Peyer's patch (tissue), 4 donors: ENCODE results near the gene DENND4B. TPM values are rescaled to one million over a fixed set of nuclear protein-coding genes. Genes with fewer than 3 reads are reported as not detected.
A peak's percentile ranks its signal among the peaks of the same experiment; 100 is the strongest.

Source experiments
- DNase-seq, 3 donors: peaks; one replicate each; pipeline ENCODE4 v3.0.0-alpha.2; 2017 to 2019
- H3K27ac ChIP-seq, 4 donors: fragments of 200-600 bp; sonication (generic); one replicate each; pipeline ENCODE4 v1.5.1; 2016 to 2019
- H3K27me3 ChIP-seq, 2 donors: fragments of 200-600 bp; sonication (generic); one replicate each; pipeline ENCODE4 v1.5.1; 2019
- H3K36me3 ChIP-seq, 3 donors: fragments of 200-600 bp; sonication (generic); one replicate each; pipeline ENCODE4 v1.5.1; 2016 to 2019
- H3K4me1 ChIP-seq, 4 donors: fragments of 200-600 bp; sonication (generic); one replicate each; pipeline ENCODE4 v1.5.1; 2016 to 2019
- H3K4me3 ChIP-seq, 4 donors: fragments of 200-600 bp; sonication (generic); 1 replicate in 3 of 4; 2 replicates in 1 of 4; pipeline ENCODE4 v1.5.1; 2016 to 2019; ENCODE audit warnings: mild to moderate bottlenecking in 1 of 4
- H3K9me3 ChIP-seq, 4 donors: fragments of 200-600 bp; sonication (generic); one replicate each; pipeline ENCODE4 v1.5.1; 2016 to 2019; ENCODE audit warnings: mild to moderate bottlenecking in 1 of 4
- POLR2A ChIP-seq, 2 donors: fragments of 450-650 bp; IDR thresholded peaks; one replicate each; pipeline ENCODE4 v1.5.1; 2017; ENCODE audit warnings: antibody characterized with exemption in 2 of 2, mild to moderate bottlenecking in 2 of 2, moderate library complexity in 2 of 2
- total RNA-seq, 4 donors: library from RNA; depleted of rRNA; stranded (reverse); fragments of >200 nt; gene quantifications; one replicate each; pipeline ENCODE4 v1.1.0, GENCODE V29; 2016
- TF ChIP-seq, protein P1 (sequence below), 6 experiments: fragments of 450-650 bp in 4 of 6; fragments of 200-600 bp in 2 of 6; sonication (generic) in 1 of 6; IDR thresholded peaks; one replicate each; pipeline ENCODE4 v1.5.1; 2017 to 2019; ENCODE audit warnings: antibody characterized with exemption in 6 of 6, mild to moderate bottlenecking in 3 of 6, moderate library complexity in 1 of 6

Gene DENND4B
- total RNA-seq, 4 donors from 2014 or later, result 48.2 to 130 (median 91.6) TPM

DNA sequence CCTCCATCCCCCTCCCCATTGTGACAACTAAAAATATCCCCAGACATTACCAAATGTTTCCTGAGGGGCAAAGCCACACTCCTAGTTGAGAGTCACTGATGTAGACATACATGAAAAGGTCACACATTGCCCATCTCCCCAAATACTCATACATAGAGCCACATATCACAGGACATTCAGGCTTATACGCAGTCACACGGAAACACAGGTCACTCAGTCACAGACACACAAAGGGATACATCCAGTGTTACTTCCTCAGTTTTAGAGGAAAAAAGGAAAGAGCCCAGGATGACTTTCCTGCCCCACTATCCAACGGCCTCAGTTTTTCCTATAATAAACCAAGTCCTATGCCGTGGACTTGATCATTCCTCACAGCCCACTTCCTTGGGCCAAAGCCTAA lies 14.9 kb upstream of the DENND4B start:
- H3K27me3 ChIP-seq, result no peaks in the 10 kb centered on the region
- no peak for TF ChIP-seq POLR2A (IDR thresholded peaks at IDR 0.05)
- TF ChIP-seq, protein P1, sequence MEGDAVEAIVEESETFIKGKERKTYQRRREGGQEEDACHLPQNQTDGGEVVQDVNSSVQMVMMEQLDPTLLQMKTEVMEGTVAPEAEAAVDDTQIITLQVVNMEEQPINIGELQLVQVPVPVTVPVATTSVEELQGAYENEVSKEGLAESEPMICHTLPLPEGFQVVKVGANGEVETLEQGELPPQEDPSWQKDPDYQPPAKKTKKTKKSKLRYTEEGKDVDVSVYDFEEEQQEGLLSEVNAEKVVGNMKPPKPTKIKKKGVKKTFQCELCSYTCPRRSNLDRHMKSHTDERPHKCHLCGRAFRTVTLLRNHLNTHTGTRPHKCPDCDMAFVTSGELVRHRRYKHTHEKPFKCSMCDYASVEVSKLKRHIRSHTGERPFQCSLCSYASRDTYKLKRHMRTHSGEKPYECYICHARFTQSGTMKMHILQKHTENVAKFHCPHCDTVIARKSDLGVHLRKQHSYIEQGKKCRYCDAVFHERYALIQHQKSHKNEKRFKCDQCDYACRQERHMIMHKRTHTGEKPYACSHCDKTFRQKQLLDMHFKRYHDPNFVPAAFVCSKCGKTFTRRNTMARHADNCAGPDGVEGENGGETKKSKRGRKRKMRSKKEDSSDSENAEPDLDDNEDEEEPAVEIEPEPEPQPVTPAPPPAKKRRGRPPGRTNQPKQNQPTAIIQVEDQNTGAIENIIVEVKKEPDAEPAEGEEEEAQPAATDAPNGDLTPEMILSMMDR (IDR thresholded peaks at IDR 0.05), result no peak
- DNase-seq, result no peak
- H3K9me3 ChIP-seq, result no peaks in the 10 kb centered on the region
- no peak overlapping the region for H3K4me3 ChIP-seq
- H3K4me1 ChIP-seq, result peaks cover 0 to 49% (median 16%) of the 10 kb centered on the region in 4 donors
- peaks cover 0 to 14% (median 0%) of the 10 kb centered on the region in 3 donors for H3K36me3 ChIP-seq
- peak overlapping the region in 3 of 4 donors; percentile 87 to 96 (median 90) for H3K27ac ChIP-seq

GRCh38 chr1:153960206-153960605 lies 13.7 kb upstream of the DENND4B start:
- Histone ChIP-seq H3K27ac (peak overlapping the region in 3 of 4 donors; percentile 38 to 91 (median 90)), H3K36me3 (peaks cover 0 to 14% (median 0%) of the 10 kb centered on the region in 3 donors), H3K4me1 (peaks cover 0 to 47% (median 20%) of the 10 kb centered on the region in 4 donors), H3K9me3 (no peaks in the 10 kb centered on the region), H3K27me3 (no peaks in the 10 kb centered on the region), H3K4me3 (no peak overlapping the region)
- DNase-seq, result no peak
- no peak for TF ChIP-seq POLR2A (IDR thresholded peaks at IDR 0.05)
- TF ChIP-seq, protein P1 (IDR thresholded peaks at IDR 0.05), result no peak

DNA sequence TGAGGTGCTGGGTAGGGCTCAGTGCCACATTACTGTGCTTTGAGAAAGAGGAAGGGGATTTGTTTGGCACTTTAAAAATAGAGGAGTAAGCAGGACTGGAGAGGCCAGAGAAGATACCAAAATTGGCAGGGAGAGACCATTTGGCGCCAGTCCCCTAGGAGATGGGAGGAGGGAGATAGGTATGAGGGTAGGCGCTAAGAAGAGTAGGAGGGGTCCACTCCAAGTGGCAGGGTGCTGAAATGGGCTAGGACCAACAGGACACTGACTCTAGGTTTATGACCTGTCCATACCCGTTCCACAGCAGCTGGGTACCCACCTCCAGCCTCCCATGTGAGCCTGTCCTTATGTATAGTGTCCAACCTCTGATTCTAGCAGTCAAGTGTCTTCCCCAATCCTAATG lies 12.9 kb upstream of the DENND4B start:
- Histone ChIP-seq H3K27me3 (no peaks in the 10 kb centered on the region), H3K4me1 (peaks cover 0 to 43% (median 20%) of the 10 kb centered on the region in 4 donors), H3K27ac (peak overlapping the region in 3 of 4 donors; percentile 38 to 91 (median 90)), H3K9me3 (no peaks in the 10 kb centered on the region), H3K36me3 (peaks cover 0 to 20% (median 0%) of the 10 kb centered on the region in 3 donors), H3K4me3 (no peak overlapping the region)
- TF ChIP-seq, protein P1 (IDR thresholded peaks at IDR 0.05), result no peak
- no peak for TF ChIP-seq POLR2A (IDR thresholded peaks at IDR 0.05)
- no peak for DNase-seq

DNA sequence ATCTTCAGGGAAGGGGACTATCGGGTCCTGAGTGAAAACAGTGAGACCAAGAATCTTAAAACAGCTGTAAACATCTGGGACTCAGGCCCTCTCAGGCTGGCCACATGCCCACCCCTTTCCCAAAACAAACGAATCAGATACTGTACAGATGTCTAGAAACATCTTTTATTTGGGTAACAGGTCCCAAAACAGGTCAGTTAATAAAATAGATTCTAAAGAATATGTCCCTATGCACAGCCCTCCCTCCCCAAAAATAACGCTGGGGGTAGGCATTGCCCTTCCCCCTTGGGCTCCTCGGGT lies 12.4 kb upstream of the DENND4B start:
- Histone ChIP-seq H3K36me3 (peaks cover 0 to 26% (median 0%) of the 10 kb centered on the region in 3 donors), H3K4me1 (peaks cover 0 to 37% (median 18%) of the 10 kb centered on the region in 4 donors), H3K27me3 (no peaks in the 10 kb centered on the region), H3K27ac (peak overlapping the region; percentile 90 to 100 (median 92)), H3K9me3 (no peaks in the 10 kb centered on the region), H3K4me3 (peak overlapping the region in 3 of 4 donors; percentile 21 to 97 (median 81))
- DNase-seq, result no peak
- TF ChIP-seq, protein P1 (IDR thresholded peaks at IDR 0.05), result no peak
- no peak for TF ChIP-seq POLR2A (IDR thresholded peaks at IDR 0.05)

GRCh38 chr1:153958111-153958960 lies 11.8 kb upstream of the DENND4B start, which contains the start of gene CRTC2:
TSS of gene CRTC2 (minus strand) at chr1:153958612. CDS start at chr1:153958497, 115 bp downstream.
- peaks cover 0 to 37% (median 17%) of the 10 kb centered on the region in 4 donors for H3K4me1 ChIP-seq
- H3K27ac ChIP-seq, result peak within 1 kb of the TSS; percentile 90 to 100 (median 92)
- H3K36me3 ChIP-seq, result peaks cover 0 to 31% (median 0%) of the 10 kb centered on the region in 3 donors
- H3K4me3 ChIP-seq, result peak within 1 kb of the TSS; percentile 63 to 97 (median 86)
- peak; percentile 98 to 100 (median 99) for DNase-seq
- no peaks in the 10 kb centered on the region for H3K9me3 ChIP-seq
- no peaks in the 10 kb centered on the region for H3K27me3 ChIP-seq
- TF ChIP-seq, protein P1 (IDR thresholded peaks at IDR 0.05), result no peak
- peak; percentile 66 to 69 for TF ChIP-seq POLR2A (IDR thresholded peaks at IDR 0.05)
